Measurements from ENCODE around the gene MAP3K7CL. TPM values are rescaled to one million over a fixed set of nuclear protein-coding genes. Genes with fewer than 3 reads are reported as not detected.
"Not testable (repeated sequence)": the region's sequence is repeated elsewhere in the genome, so short reads cannot be mapped to it uniquely, and the experiment has no call there.

MAP3K7CL gene
- total RNA-seq, 4 donors from 2014 or later = 1.5 to 2.6 (median 2.2) TPM

- Histone ChIP-seq H3K4me1 (peaks cover 0 to 15% (median 0%) of the 10 kb centered on the region in 3 donors), H3K36me3 (no peaks in the 10 kb centered on the region), H3K27ac (peak overlapping the region in 3 of 4 donors; percentile 59 to 65 (median 64)), H3K27me3 (no peaks in the 10 kb centered on the region), H3K4me3 (peak overlapping the region; percentile 20 to 36), H3K9me3 (no peaks in the 10 kb centered on the region)
- no peak for TF ChIP-seq CTCF (IDR thresholded peaks at IDR 0.05)
- TF ChIP-seq POLR2A (IDR thresholded peaks at IDR 0.05) = no peak
- no peak for TF ChIP-seq POLR2AphosphoS5 (IDR thresholded peaks at IDR 0.05)
- TF ChIP-seq EP300 (IDR thresholded peaks at IDR 0.05) = no peak
- ATAC-seq = peak; percentile 83
- WGBS, 2 donors (ENCODE audit: low coverage in 1 of 2) = 28 to 46% methylated on average over 14 to 17 of the region's 25 CpGs
These were observed 24.9 kb downstream of the MAP3K7CL start for GRCh38 chr21:29155118-29155932.

- Histone ChIP-seq H3K4me1 (peaks cover 0 to 15% (median 0%) of the 10 kb centered on the region in 3 donors), H3K9me3 (no peaks in the 10 kb centered on the region), H3K4me3 (peak overlapping the region in 1 of 2 donors; percentile 36), H3K27me3 (no peaks in the 10 kb centered on the region), H3K36me3 (no peaks in the 10 kb centered on the region), H3K27ac (peak overlapping the region in 3 of 4 donors; percentile 59 to 65 (median 64))
- 76 to 79% methylated on average over 2 of the region's 2 CpGs for WGBS, 2 donors (ENCODE audit: low coverage in 1 of 2)
- ATAC-seq = no peak
- TF ChIP-seq EP300 (IDR thresholded peaks at IDR 0.05) (no peak), CTCF (IDR thresholded peaks at IDR 0.05) (no peak), POLR2A (IDR thresholded peaks at IDR 0.05) (no peak), POLR2AphosphoS5 (IDR thresholded peaks at IDR 0.05) (no peak)
These were observed 25.5 kb downstream of the MAP3K7CL start for GRCh38 chr21:29155933-29156260.

GRCh38 chr21:29157080-29157479 lies 26.6 kb downstream of the MAP3K7CL start:
- peaks cover 0 to 15% (median 0%) of the 10 kb centered on the region in 3 donors for H3K4me1 ChIP-seq
- no peaks in the 10 kb centered on the region for H3K9me3 ChIP-seq
- H3K4me3 ChIP-seq = no peak overlapping the region
- H3K36me3 ChIP-seq = no peaks in the 10 kb centered on the region
- no peak for TF ChIP-seq CTCF (IDR thresholded peaks at IDR 0.05)
- TF ChIP-seq EP300 (IDR thresholded peaks at IDR 0.05) = no peak
- TF ChIP-seq POLR2AphosphoS5 (IDR thresholded peaks at IDR 0.05) = no peak
- TF ChIP-seq POLR2A (IDR thresholded peaks at IDR 0.05) = no peak
- 88 to 91% methylated on average over 2 of the region's 2 CpGs for WGBS, 2 donors (ENCODE audit: low coverage in 1 of 2)
- ATAC-seq = no peak
- H3K27me3 ChIP-seq = no peaks in the 10 kb centered on the region
- no peak overlapping the region for H3K27ac ChIP-seq

GRCh38 chr21:29159842-29160241 lies 29.4 kb downstream of the MAP3K7CL start:
- Histone ChIP-seq H3K27ac (no peak overlapping the region), H3K4me3 (no peak overlapping the region), H3K9me3 (no peaks in the 10 kb centered on the region), H3K36me3 (no peaks in the 10 kb centered on the region), H3K4me1 (peaks cover 0 to 12% (median 0%) of the 10 kb centered on the region in 3 donors), H3K27me3 (no peaks in the 10 kb centered on the region)
- TF ChIP-seq POLR2AphosphoS5 (IDR thresholded peaks at IDR 0.05) (no peak), POLR2A (IDR thresholded peaks at IDR 0.05) (no peak), EP300 (IDR thresholded peaks at IDR 0.05) (no peak), CTCF (IDR thresholded peaks at IDR 0.05) (no peak)
- WGBS, 2 donors (ENCODE audit: low coverage in 1 of 2) = 97 to 100% methylated on average over 4 of the region's 4 CpGs
- no peak for ATAC-seq

- not testable (repeated sequence) for H3K27me3 ChIP-seq, H3K4me3 ChIP-seq, H3K36me3 ChIP-seq, H3K9me3 ChIP-seq
- 62 to 79% methylated on average over 6 to 9 of the region's 9 CpGs for WGBS, 2 donors (ENCODE audit: low coverage in 1 of 2)
- Histone ChIP-seq H3K4me1 (peaks cover 0 to 12% (median 0%) of the 10 kb centered on the region in 3 donors), H3K27ac (peak overlapping the region in 1 of 4 donors; percentile 34)
- peak; percentile 50 for ATAC-seq
These were observed 32.4 kb downstream of the MAP3K7CL start for GRCh38 chr21:29162825-29163224.
